GM18870 (cell line): ENCODE data around the gene PRSS16.

Source experiments
- ATAC-seq: cut with Tn5 transposase; IDR thresholded peaks from one replicate; pipeline ENCODE4 v1.9.1; 2021; ENCODE audit warnings: moderate library complexity; ENCODE audit not compliant: unreplicated experiment

PRSS16 gene

GRCh38 chr6:27281569-27281968 lies 34.1 kb downstream of the PRSS16 start:
- no peak for ATAC-seq

- ATAC-seq = no peak
These were observed 35.8 kb downstream of the PRSS16 start for GRCh38 chr6:27283279-27283678.

- no peak for ATAC-seq
These were observed 38.6 kb downstream of the PRSS16 start for GRCh38 chr6:27286141-27286540.

- ATAC-seq = no peak
These were observed 40.2 kb downstream of the PRSS16 start for GRCh38 chr6:27287751-27288135.

- ATAC-seq = no peak
These were observed 40.9 kb downstream of the PRSS16 start for GRCh38 chr6:27288136-27289044.

- ATAC-seq = no peak
These were observed 42.8 kb downstream of the PRSS16 start for GRCh38 chr6:27290065-27290849.

GRCh38 chr6:27290850-27291208 lies 43.3 kb downstream of the PRSS16 start:
- ATAC-seq = no peak

- no peak for ATAC-seq
These were observed 46.1 kb downstream of the PRSS16 start for GRCh38 chr6:27293436-27294098.

- ATAC-seq = no peak
These were observed 46.9 kb downstream of the PRSS16 start for GRCh38 chr6:27294409-27294808.

GRCh38 chr6:27295301-27296079 lies 48.0 kb downstream of the PRSS16 start:
- ATAC-seq = no peak

- ATAC-seq = no peak
These were observed 48.7 kb downstream of the PRSS16 start for GRCh38 chr6:27296106-27296783.

- no peak for ATAC-seq
These were observed 50.0 kb downstream of the PRSS16 start for GRCh38 chr6:27297484-27297856.

GRCh38 chr6:27297857-27298730 lies 50.6 kb downstream of the PRSS16 start:
- no peak for ATAC-seq

GRCh38 chr6:27303613-27304272 lies 56.2 kb downstream of the PRSS16 start:
- ATAC-seq = no peak
